Retinal pigment epithelial cell (primary cell): ENCODE measurements around the gene LAMTOR5.

ENCODE experiments used
- DNase-seq: peaks from one replicate; pipeline ENCODE4 v3.0.0-alpha.2; 2010; ENCODE audit warnings: low read depth
- H3K4me3 ChIP-seq: 2 replicates; pipeline ENCODE4 v1.5.1; 2011; ENCODE audit warnings: mild to moderate bottlenecking, low read length, control low read depth, moderate library complexity
- TF ChIP-seq, protein P1 (sequence below): conservative IDR thresholded peaks from 2 replicates; pipeline ENCODE4 v1.5.1; 2011; ENCODE audit warnings: low read depth, low read length, control low read depth, inconsistent platforms

Gene LAMTOR5

DNA sequence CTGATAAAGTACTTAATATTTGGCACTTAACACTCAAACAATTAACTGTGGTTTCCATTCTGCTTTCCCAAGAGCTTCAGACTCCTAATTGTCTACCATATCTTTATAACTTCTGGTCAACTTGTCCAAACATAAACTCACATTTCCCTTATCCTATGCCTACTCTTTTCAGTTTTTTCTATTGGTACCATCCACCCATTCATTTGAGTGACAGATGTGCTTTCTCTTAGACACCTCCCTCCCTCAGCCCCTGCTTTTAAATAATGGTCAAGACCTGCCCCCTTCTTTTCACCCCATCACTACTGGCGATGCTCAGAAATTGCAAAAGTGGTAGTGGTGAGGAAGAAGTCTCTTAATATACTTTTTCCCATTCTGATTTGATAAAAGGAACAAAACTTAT lies 22.1 kb downstream of the LAMTOR5 start:
- TF ChIP-seq, protein P1, sequence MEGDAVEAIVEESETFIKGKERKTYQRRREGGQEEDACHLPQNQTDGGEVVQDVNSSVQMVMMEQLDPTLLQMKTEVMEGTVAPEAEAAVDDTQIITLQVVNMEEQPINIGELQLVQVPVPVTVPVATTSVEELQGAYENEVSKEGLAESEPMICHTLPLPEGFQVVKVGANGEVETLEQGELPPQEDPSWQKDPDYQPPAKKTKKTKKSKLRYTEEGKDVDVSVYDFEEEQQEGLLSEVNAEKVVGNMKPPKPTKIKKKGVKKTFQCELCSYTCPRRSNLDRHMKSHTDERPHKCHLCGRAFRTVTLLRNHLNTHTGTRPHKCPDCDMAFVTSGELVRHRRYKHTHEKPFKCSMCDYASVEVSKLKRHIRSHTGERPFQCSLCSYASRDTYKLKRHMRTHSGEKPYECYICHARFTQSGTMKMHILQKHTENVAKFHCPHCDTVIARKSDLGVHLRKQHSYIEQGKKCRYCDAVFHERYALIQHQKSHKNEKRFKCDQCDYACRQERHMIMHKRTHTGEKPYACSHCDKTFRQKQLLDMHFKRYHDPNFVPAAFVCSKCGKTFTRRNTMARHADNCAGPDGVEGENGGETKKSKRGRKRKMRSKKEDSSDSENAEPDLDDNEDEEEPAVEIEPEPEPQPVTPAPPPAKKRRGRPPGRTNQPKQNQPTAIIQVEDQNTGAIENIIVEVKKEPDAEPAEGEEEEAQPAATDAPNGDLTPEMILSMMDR: no peak
- DNase-seq: no peak

DNA sequence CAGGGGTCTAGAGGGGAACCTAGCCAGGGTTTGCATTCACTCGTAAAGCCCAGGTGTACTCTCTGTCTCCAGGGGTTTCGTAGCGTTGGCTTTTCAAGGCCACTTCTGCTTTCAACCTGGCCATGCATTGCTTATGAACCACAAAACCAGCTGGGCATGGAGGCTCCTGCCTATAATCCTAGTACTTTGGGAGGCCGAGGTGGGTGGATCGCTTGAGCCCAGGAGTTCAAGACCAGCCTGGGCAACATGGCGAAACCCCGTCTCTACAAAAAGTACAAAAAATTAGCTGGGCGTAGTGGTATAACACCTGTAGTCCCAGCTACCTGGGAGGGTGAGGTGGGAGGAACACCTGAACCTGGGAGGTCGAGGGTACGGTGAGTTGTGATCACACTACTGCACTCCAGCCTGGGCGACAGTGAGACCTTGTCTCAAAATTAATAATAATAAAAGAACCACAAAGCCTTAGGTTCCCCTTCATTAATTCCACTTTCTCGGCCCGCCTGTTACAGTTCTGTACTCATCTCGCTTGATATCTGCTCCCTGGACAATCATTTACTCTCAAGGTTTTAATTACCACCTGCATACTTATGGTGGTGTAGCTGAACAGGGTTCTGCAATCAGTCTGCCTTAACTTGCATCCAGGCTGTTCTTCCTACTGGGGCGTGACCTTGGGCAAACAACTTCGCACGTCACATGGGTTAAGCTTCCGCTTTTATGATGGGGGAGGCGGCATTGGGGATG lies 22.7 kb downstream of the LAMTOR5 start:
- TF ChIP-seq, protein P1: no peak
- no peak for DNase-seq
- H3K4me3 ChIP-seq: no peak overlapping the region

More for the DNA sequence above, 22.1 kb downstream of the LAMTOR5 start:
- no peak overlapping the region for H3K4me3 ChIP-seq

DNA sequence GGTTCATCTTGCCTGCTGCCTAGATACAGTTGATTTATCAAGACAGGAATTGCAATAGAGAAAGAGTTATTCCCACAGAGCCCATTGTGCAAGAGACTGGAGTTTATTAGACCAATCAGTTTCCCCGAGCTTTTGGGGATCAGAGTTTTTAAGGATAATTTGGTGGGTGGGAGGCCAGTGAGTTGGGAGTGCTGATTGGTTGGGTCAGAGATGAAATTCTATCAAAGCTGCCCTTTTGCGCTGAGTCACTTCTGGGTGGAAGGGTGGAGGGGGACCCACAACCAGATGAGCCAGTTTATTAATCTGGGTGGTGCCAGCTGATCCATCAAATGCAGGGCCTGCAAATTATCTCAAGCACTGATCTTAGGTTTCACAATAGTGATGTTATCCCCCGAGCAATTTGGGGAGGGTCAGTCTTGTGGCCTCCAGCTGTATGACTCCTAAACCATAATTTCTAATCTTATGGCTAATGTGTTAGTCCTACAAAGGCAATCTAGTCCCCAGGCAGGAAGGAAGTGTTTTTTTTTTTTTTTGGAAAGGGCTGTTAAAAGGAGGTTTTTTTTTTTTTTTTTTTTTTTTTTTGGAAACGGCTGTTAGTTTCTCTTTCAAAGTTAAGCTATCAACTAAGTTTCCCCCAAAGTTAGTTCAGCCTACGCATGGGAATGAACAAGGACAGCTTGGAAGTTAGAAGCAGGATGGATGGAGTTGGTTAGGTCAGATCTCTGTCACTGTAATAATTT lies 24.1 kb downstream of the LAMTOR5 start:
- H3K4me3 ChIP-seq: no peak overlapping the region
- TF ChIP-seq, protein P1: no peak
- no peak for DNase-seq

DNA sequence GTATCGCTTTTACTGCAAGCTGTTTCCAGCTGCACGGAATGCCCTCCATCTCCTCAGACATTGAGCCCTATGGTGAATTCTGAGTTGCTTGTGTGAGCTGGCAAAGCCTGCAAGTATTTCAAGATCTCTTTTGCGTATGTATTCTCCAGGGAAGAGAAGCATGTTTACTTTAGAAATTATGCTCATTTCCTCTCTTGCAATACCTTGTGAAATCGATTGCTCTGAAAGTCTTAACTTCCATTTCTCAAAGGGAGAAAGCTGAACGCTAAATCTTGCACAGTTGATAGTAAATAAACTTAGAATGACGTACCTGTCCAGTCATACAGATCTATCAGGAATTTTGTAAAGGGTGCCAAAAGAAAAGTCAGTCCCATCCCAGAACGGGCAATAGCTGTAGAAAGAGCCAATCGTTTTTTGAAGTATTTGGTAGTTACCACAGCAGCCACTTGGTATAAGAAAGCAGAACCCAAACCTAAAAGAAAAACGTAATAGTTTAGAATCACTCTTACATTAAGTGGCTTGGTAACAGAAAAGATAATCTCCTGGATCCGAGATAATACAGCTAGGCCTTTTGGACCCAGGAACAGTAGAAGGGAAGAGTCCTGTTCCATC lies 26.7 kb downstream of the LAMTOR5 start:
- no peak for DNase-seq
- TF ChIP-seq, protein P1: no peak
- H3K4me3 ChIP-seq: no peak overlapping the region

DNA sequence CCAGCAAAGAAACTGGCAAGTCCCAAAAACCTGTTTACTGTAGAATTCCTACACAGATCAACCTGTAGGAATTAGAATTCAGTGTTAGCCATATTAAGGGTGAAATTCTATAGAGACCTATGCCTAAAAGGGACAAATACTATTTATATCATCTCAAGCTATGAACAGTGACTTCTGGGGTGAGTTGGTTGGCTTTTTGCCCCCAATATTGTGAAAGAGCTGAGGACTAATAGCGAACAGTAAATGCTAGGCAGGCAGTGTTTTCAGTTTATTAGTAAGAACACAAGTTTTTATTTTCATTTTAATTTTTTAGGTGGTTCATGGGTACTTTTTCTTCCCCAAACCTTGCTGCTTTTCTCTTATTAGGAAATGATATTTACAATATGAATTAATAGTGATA lies 32.0 kb downstream of the LAMTOR5 start:
- no peak overlapping the region for H3K4me3 ChIP-seq
- TF ChIP-seq, protein P1: no peak
- DNase-seq: no peak

DNA sequence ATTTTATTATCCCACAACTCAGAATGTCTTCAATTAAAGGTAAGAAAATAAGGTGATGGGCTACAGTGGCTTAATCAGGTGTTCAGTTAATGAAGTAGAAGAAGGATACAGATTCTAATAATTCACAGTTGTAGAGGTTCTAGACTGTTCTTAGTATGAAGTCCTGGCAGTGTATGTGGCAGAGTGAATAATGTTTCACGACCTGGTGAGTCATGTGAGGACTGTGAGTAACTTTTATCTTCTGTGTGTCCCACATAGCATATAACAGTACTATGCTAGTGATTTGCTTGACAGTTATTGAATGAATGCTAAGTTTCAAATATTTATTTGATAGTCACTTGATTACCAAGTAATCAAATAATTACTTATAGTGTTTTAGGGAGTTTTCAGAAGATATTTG lies 36.7 kb downstream of the LAMTOR5 start:
- TF ChIP-seq, protein P1: no peak
- DNase-seq: no peak
- H3K4me3 ChIP-seq: no peak overlapping the region
